Uterus (tissue), 4 donors: ENCODE data around the gene RNF169. TPM values are rescaled to one million over a fixed set of nuclear protein-coding genes. Genes with fewer than 3 reads are reported as not detected.
A peak's percentile ranks its signal among the peaks of the same experiment; 100 is the strongest.

ENCODE experiments used
- DNase-seq, 2 donors: peaks; one replicate each; pipeline ENCODE4 v3.0.0-alpha.2; 2019 to 2020
- H3K27ac ChIP-seq, 2 donors: fragments of 200-600 bp; sonication (generic); 1 replicate in 1 of 2; 2 replicates in 1 of 2; pipeline ENCODE4 v1.5.1; 2016 to 2018
- H3K27me3 ChIP-seq, 2 donors: fragments of 200-600 bp; sonication (generic); one replicate each; pipeline ENCODE4 v1.5.1; 2018 to 2019; ENCODE audit warnings: control low read depth in 1 of 2
- H3K36me3 ChIP-seq, 2 donors: fragments of 200-600 bp; sonication (generic); one replicate each; pipeline ENCODE4 v1.5.1; 2019; ENCODE audit warnings: control low read depth in 1 of 2
- H3K4me1 ChIP-seq, 2 donors: fragments of 200-600 bp; sonication (generic); one replicate each; pipeline ENCODE4 v1.5.1; 2018 to 2019; ENCODE audit warnings: control low read depth in 1 of 2
- H3K4me3 ChIP-seq, 2 donors: fragments of 200-600 bp; sonication (generic); 1 replicate in 1 of 2; 2 replicates in 1 of 2; pipeline ENCODE4 v1.5.1; 2018 to 2019; ENCODE audit warnings: mild to moderate bottlenecking in 1 of 2
- H3K9me3 ChIP-seq, 2 donors: fragments of 200-600 bp; sonication (generic); one replicate each; pipeline ENCODE4 v1.5.1; 2019; ENCODE audit warnings: control low read depth in 1 of 2
- POLR2A ChIP-seq, 2 donors: fragments of 450-650 bp; IDR thresholded peaks; one replicate each; pipeline ENCODE4 v1.6.1; 2016; ENCODE audit warnings: antibody characterized with exemption in 2 of 2, mild to moderate bottlenecking in 1 of 2, moderate library complexity in 1 of 2
- intact Hi-C: fragments of 100-400 bp; cut with DNase I; formaldehyde crosslinking; loops from one replicate; pipeline ENCODE4 v1.15.1; 2023; ENCODE audit warnings: low total_unique reads
- total RNA-seq, 4 donors: library from RNA; depleted of rRNA in 3 of 4; stranded (reverse); fragments of >200 nt in 3 of 4; gene quantifications; one replicate each; pipeline versions ENCODE4 v1.1.0 to v1.2.4, GENCODE V29; 2014 to 2023
- TF ChIP-seq, protein P1 (sequence below), 4 experiments: fragments of 200-600 bp in 2 of 4; fragments of 450-650 bp in 2 of 4; sonication (generic) in 2 of 4; IDR thresholded peaks; one replicate each; pipeline ENCODE4 v1.5.1; 2016 to 2019; ENCODE audit warnings: antibody characterized with exemption in 4 of 4, mild to moderate bottlenecking in 2 of 4, moderate library complexity in 1 of 4
- donor health status: DM: yes; HTN: yes; CAD: no.

RNF169 gene
- total RNA-seq, 4 donors from 2014 or later = 15.0 to 42.4 (median 25.0) TPM

DNA sequence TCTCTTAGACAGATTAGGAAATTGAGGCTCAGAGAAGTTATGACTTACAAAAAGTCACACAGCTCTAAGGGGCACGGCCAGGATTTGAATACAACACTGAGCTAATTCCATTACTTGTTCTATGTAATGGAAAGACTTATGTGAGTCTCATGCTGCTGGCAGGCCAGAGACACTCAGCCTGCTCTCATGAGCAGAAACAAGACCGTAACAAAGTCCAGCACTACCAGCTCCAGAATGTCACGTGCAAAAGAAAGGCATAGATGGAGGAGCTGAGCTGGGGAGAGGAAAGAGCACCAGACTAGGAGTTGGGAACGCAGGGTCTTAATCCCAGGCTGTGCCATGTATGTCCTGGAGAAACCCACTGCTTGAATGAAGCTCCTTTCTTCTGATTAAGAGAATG is 19.3 kb upstream of the RNF169 start:
- Histone ChIP-seq H3K27ac (peak overlapping the region; percentile 63 to 80), H3K9me3 (no peaks in the 10 kb centered on the region), H3K4me3 (no peak overlapping the region), H3K27me3 (no peaks in the 10 kb centered on the region), H3K4me1 (peaks cover 0 to 7% of the 10 kb centered on the region in 2 donors), H3K36me3 (no peaks in the 10 kb centered on the region)
- DNase-seq = peak in 1 of 2 donors; percentile 10
- no peak for TF ChIP-seq POLR2A (IDR thresholded peaks at IDR 0.05)
- TF ChIP-seq, protein P1, sequence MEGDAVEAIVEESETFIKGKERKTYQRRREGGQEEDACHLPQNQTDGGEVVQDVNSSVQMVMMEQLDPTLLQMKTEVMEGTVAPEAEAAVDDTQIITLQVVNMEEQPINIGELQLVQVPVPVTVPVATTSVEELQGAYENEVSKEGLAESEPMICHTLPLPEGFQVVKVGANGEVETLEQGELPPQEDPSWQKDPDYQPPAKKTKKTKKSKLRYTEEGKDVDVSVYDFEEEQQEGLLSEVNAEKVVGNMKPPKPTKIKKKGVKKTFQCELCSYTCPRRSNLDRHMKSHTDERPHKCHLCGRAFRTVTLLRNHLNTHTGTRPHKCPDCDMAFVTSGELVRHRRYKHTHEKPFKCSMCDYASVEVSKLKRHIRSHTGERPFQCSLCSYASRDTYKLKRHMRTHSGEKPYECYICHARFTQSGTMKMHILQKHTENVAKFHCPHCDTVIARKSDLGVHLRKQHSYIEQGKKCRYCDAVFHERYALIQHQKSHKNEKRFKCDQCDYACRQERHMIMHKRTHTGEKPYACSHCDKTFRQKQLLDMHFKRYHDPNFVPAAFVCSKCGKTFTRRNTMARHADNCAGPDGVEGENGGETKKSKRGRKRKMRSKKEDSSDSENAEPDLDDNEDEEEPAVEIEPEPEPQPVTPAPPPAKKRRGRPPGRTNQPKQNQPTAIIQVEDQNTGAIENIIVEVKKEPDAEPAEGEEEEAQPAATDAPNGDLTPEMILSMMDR (IDR thresholded peaks at IDR 0.05) = no peak
- intact Hi-C loops = no loop called here

GRCh38 chr11:74730571-74731260 is 17.9 kb upstream of the RNF169 start:
- H3K9me3 ChIP-seq = no peaks in the 10 kb centered on the region
- H3K4me1 ChIP-seq = peaks cover 0 to 7% of the 10 kb centered on the region in 2 donors
- peak overlapping the region; percentile 63 to 80 for H3K27ac ChIP-seq
- H3K4me3 ChIP-seq = peak overlapping the region; percentile 20 to 33
- TF ChIP-seq, protein P1 (IDR thresholded peaks at IDR 0.05) = no peak
- no peak for TF ChIP-seq POLR2A (IDR thresholded peaks at IDR 0.05)
- H3K36me3 ChIP-seq = no peaks in the 10 kb centered on the region
- intact Hi-C loops = no loop called here
- no peaks in the 10 kb centered on the region for H3K27me3 ChIP-seq
- peak in 1 of 2 donors; percentile 17 for DNase-seq

- DNase-seq = peak; percentile 49 to 60
- no peaks in the 10 kb centered on the region for H3K36me3 ChIP-seq
- TF ChIP-seq, protein P1 (IDR thresholded peaks at IDR 0.05) = peak in 1 of 4 experiments; percentile 21
- TF ChIP-seq POLR2A (IDR thresholded peaks at IDR 0.05) = peak in 1 of 2 donors; percentile 20
- intact Hi-C loops = no loop called here
- no peaks in the 10 kb centered on the region for H3K9me3 ChIP-seq
- peak within 1 kb of the TSS; percentile 31 to 39 for H3K4me3 ChIP-seq
- H3K4me1 ChIP-seq = peaks cover 0 to 7% of the 10 kb centered on the region in 2 donors
- H3K27ac ChIP-seq = peak within 1 kb of the TSS; percentile 63 to 80
- no peaks in the 10 kb centered on the region for H3K27me3 ChIP-seq
These were observed 17.2 kb upstream of the RNF169 start, which contains the start of gene CHRDL2 for GRCh38 chr11:74731301-74732094. Gene CHRDL2, minus strand, starts transcription at chr11:74731426. Its CDS starts 538 bp downstream, at chr11:74730888.

DNA sequence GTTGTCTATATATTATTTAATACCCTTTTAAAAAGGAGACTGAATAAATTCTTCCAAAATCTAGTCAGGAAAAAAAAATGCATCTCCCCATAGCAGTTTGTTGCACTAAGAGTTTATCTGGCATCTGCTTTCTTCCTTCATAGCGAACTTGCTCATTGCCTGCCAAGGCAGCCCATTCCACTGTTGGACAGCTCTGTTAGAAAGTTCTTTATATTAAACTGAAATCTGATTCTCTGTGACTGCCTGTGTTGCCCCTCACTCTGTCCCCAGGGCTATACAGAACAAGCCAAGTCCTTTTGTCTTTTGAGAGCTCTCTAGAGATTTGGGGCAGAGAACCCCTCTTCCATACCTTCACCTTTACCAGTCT is 14.1 kb upstream of the RNF169 start:
- intact Hi-C loops = no loop called here
- DNase-seq = no peak
- TF ChIP-seq POLR2A (IDR thresholded peaks at IDR 0.05) = no peak
- TF ChIP-seq, protein P1 (IDR thresholded peaks at IDR 0.05) = no peak

More for the DNA sequence above, 14.1 kb upstream of the RNF169 start:
- Histone ChIP-seq H3K27ac (no peak overlapping the region), H3K9me3 (no peaks in the 10 kb centered on the region), H3K27me3 (no peaks in the 10 kb centered on the region), H3K36me3 (no peaks in the 10 kb centered on the region), H3K4me3 (no peak overlapping the region), H3K4me1 (peaks cover 0 to 7% of the 10 kb centered on the region in 2 donors)
